Measurements from ENCODE around the gene AHSG.
"Not testable (repeated sequence)": the region's sequence is repeated elsewhere in the genome, so short reads cannot be mapped to it uniquely, and the experiment has no call there.

GRCh38 chr3:186569361-186569760 lies 43.5 kb upstream of the AHSG start:
- not testable (repeated sequence) for TF ChIP-seq POLR2AphosphoS5 (IDR thresholded peaks at IDR 0.05; ENCODE audit: insufficient read depth, low read depth, low read length); CTCF (IDR thresholded peaks at IDR 0.05; ENCODE audit: extremely low read depth in 1 of 2, insufficient read depth in 1 of 2, low read depth in 1 of 2, low read length in 2 of 2); POLR2A (IDR thresholded peaks at IDR 0.05; ENCODE audit: low read depth, low read length); FOS (IDR thresholded peaks at IDR 0.05; ENCODE audit: borderline replicate concordance, insufficient read depth, low read length); EZH2 (IDR thresholded peaks at IDR 0.05; ENCODE audit: borderline replicate concordance, low read depth, low read length, severe bottlenecking); GATA2 (IDR thresholded peaks at IDR 0.05; ENCODE audit: insufficient read depth, insufficient read length, low read depth, low read length); MYC (IDR thresholded peaks at IDR 0.05; ENCODE audit: low read depth, low read length); JUN (IDR thresholded peaks at IDR 0.05; ENCODE audit: borderline replicate concordance, insufficient read depth, insufficient read length, low read depth); MAX (IDR thresholded peaks at IDR 0.05; ENCODE audit: insufficient read depth, insufficient read length)
